Mesendoderm (in vitro differentiated cells): Measurements from ENCODE around the gene NLK.
"Not testable (repeated sequence)": the region's sequence is repeated elsewhere in the genome, so short reads cannot be mapped to it uniquely, and the experiment has no call there.

Experiments used
- DNase-seq: peaks from one replicate; pipeline ENCODE4 v3.0.0; 2013
- H2AK5ac ChIP-seq: 2 replicates; pipeline ENCODE4 v1.6.1; 2013; ENCODE audit warnings: low read length, inconsistent platforms
- H2BK120ac ChIP-seq: 2 replicates; pipeline ENCODE4 v1.6.1; 2013; ENCODE audit warnings: low read depth, mild to moderate bottlenecking, low read length, moderate library complexity, mixed read lengths
- H2BK15ac ChIP-seq: replicated peaks from 2 replicates; pipeline ENCODE4 v1.6.1; 2013; ENCODE audit warnings: low read depth, mild to moderate bottlenecking, moderate library complexity
- H2BK5ac ChIP-seq: 2 replicates; pipeline ENCODE4 v1.6.1; 2013; ENCODE audit warnings: low read length, inconsistent platforms
- H3K18ac ChIP-seq: 2 replicates; pipeline ENCODE4 v1.6.1; 2013; ENCODE audit warnings: mild to moderate bottlenecking, low read length, mixed read lengths
- H3K23ac ChIP-seq: one replicate; pipeline ENCODE4 v1.6.1; 2013; ENCODE audit warnings: low read length
- H3K27ac ChIP-seq: 2 replicates; pipeline ENCODE4 v1.5.1; 2013; ENCODE audit warnings: low read depth, mild to moderate bottlenecking, inconsistent platforms, low read length, moderate library complexity
- H3K27me3 ChIP-seq: 2 replicates; pipeline ENCODE4 v1.6.1; 2013; ENCODE audit warnings: low read length, control low read depth, mild to moderate bottlenecking, inconsistent platforms; ENCODE audit not compliant: insufficient read depth, poor library complexity
- H3K36me3 ChIP-seq: 2 replicates; pipeline ENCODE4 v1.6.1; 2013; ENCODE audit warnings: low read length, inconsistent platforms; ENCODE audit not compliant: control insufficient read depth, insufficient read depth
- H3K4ac ChIP-seq: one replicate; pipeline ENCODE4 v1.6.1; 2013; ENCODE audit warnings: low read depth, mild to moderate bottlenecking, low read length, moderate library complexity
- H3K4me1 ChIP-seq: 2 replicates; pipeline ENCODE4 v1.6.1; 2013; ENCODE audit warnings: low read depth, low read length, inconsistent platforms; ENCODE audit not compliant: control insufficient read depth
- H3K4me2 ChIP-seq: 2 replicates; pipeline ENCODE4 v1.6.1; 2013; ENCODE audit warnings: low read length
- H3K4me3 ChIP-seq: 2 replicates; pipeline ENCODE4 v1.5.1; 2013; ENCODE audit warnings: mild to moderate bottlenecking, low read length
- H3K56ac ChIP-seq: one replicate; pipeline ENCODE4 v1.6.1; 2013; ENCODE audit warnings: low read length
- H3K79me1 ChIP-seq: 2 replicates; pipeline ENCODE4 v1.6.1; 2013; ENCODE audit warnings: low read length, inconsistent platforms
- H3K79me2 ChIP-seq: 2 replicates; pipeline ENCODE4 v1.6.1; 2013; ENCODE audit warnings: mild to moderate bottlenecking, low read length; ENCODE audit not compliant: control insufficient read depth, insufficient read depth
- H3K9ac ChIP-seq: 2 replicates; pipeline ENCODE4 v1.6.1; 2013; ENCODE audit warnings: low read length, inconsistent platforms
- H4K5ac ChIP-seq: one replicate; pipeline ENCODE4 v1.6.1; 2013; ENCODE audit warnings: low read length
- H4K8ac ChIP-seq: one replicate; pipeline ENCODE4 v1.6.1; 2013; ENCODE audit warnings: low read depth, mild to moderate bottlenecking, control low read depth, low read length, moderate library complexity
- WGBS: extraction: QIAGEN DNeasy Blood & Tissue Kit; methylation state at CpG from one replicate; pipeline ENCODE4 v1.1.7; 2013; ENCODE audit warnings: low lambda C conversion rate, missing lambda C conversion rate; ENCODE audit not compliant: insufficient coverage; ENCODE audit errors: extremely low coverage; 5-methylcytosine and 5-hydroxymethylcytosine counted together

NLK gene

DNA sequence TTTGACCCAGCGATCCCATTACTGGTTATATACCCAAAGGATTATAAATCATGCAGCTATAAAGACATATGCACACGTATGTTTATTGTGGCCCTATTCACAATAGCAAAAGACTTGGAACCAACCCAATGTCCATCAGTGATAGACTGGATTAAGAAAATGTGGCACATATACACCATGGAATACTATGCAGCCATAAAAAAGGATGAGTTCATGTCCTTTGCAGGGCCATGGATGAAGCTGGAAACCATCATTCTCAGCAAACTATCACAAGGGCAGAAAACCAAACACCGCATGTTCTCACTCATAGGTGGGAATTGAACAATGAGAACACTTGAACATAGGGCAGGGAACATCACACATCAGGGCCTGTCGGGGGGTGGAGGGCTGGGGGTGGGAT is 112.9 kb downstream of the NLK start:
- not testable (repeated sequence) for H3K79me2 ChIP-seq, H4K8ac ChIP-seq, H2BK15ac ChIP-seq, H3K23ac ChIP-seq, H3K9ac ChIP-seq, H3K18ac ChIP-seq, H4K5ac ChIP-seq, H3K27ac ChIP-seq, H3K4me2 ChIP-seq, H3K36me3 ChIP-seq, H2BK5ac ChIP-seq, H3K4ac ChIP-seq, H3K79me1 ChIP-seq, H3K4me3 ChIP-seq, DNase-seq, H3K56ac ChIP-seq, H2BK120ac ChIP-seq, H3K4me1 ChIP-seq, H2AK5ac ChIP-seq, H3K27me3 ChIP-seq
- WGBS, result no CpG with 5 or more reads among the region's 4 CpGs

DNA sequence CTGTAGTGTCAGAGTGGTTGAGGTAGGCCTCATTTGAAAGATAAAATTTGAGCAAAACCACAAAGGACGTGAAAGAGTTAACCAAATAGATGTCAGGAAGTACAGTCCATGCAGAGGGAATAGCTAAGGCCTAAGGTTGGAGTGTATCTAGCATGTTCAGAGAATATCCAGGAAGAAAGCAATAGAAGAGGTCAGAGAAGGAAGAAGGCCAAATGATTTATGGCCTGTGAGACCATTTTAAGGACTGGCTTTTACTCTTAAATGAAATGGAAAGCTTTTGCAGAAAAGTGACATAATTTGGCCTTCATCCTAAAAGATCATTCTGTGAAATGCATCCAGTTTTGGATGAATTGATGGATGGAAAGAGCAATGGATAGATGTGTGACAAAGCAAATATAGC is 116.5 kb downstream of the NLK start:
- no peak overlapping the region for H4K5ac ChIP-seq

DNA sequence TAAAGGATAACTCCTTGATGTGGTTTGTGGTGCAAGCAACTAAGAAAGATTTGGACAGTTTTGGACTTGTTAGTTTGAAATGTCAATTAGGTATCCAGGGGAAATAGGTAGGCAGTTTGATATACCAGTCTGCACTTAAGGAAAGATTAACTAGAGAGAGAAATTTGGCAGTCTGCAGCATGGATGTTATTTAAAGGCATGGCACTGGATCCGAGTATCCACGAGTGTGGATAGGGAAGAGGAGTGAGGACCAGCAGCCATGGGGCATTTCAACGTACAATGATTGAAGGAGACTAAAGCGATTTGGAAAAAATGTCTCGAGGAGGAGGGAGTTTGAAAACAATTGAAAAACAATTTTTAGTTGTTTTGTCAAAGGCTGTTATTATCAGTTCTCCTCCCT is 117.4 kb downstream of the NLK start:
- no peak overlapping the region for H3K4me3 ChIP-seq
- H3K79me2 ChIP-seq, result no peaks in the 10 kb centered on the region
- H3K56ac ChIP-seq, result no peak overlapping the region
- no peak overlapping the region for H2AK5ac ChIP-seq
- no peak overlapping the region for H2BK120ac ChIP-seq
- no peak overlapping the region for H3K9ac ChIP-seq
- no peak for DNase-seq
- H3K79me1 ChIP-seq, result no peaks in the 10 kb centered on the region
- H3K18ac ChIP-seq, result no peak overlapping the region
- H2BK5ac ChIP-seq, result no peak overlapping the region
- H3K4me1 ChIP-seq, result no peaks in the 10 kb centered on the region
- no peak overlapping the region for H3K27ac ChIP-seq
- WGBS, result no CpG with 5 or more reads among the region's 5 CpGs
- no peak overlapping the region for H4K8ac ChIP-seq
- no peak overlapping the region for H3K4ac ChIP-seq
- H4K5ac ChIP-seq, result no peak overlapping the region
- no peak overlapping the region for H3K23ac ChIP-seq
- no peak overlapping the region for H3K4me2 ChIP-seq
- H2BK15ac ChIP-seq, result no peak overlapping the region
- no peaks in the 10 kb centered on the region for H3K27me3 ChIP-seq
- no peaks in the 10 kb centered on the region for H3K36me3 ChIP-seq

More for the DNA sequence above, 116.5 kb downstream of the NLK start:
- Histone ChIP-seq H3K79me2 (no peaks in the 10 kb centered on the region), H3K18ac (no peak overlapping the region), H3K27me3 (no peaks in the 10 kb centered on the region), H2BK15ac (no peak overlapping the region), H3K9ac (no peak overlapping the region), H2AK5ac (no peak overlapping the region), H3K4me3 (no peak overlapping the region), H3K56ac (no peak overlapping the region), H3K4me1 (no peaks in the 10 kb centered on the region), H3K36me3 (no peaks in the 10 kb centered on the region), H2BK120ac (no peak overlapping the region), H2BK5ac (no peak overlapping the region), H3K23ac (no peak overlapping the region), H3K79me1 (no peaks in the 10 kb centered on the region), H3K4ac (no peak overlapping the region), H3K4me2 (no peak overlapping the region), H4K8ac (no peak overlapping the region), H3K27ac (no peak overlapping the region)
- WGBS, result no CpG with 5 or more reads among the region's 1 CpG
- DNase-seq, result no peak

- Histone ChIP-seq H3K36me3 (no peaks in the 10 kb centered on the region), H4K5ac (no peak overlapping the region), H3K27ac (no peak overlapping the region), H3K9ac (no peak overlapping the region), H3K4me2 (no peak overlapping the region), H3K4me1 (no peaks in the 10 kb centered on the region), H3K79me1 (no peaks in the 10 kb centered on the region), H2BK5ac (no peak overlapping the region), H2BK15ac (no peak overlapping the region), H3K23ac (no peak overlapping the region), H3K56ac (no peak overlapping the region), H3K79me2 (no peaks in the 10 kb centered on the region), H3K18ac (no peak overlapping the region), H4K8ac (no peak overlapping the region), H3K27me3 (no peaks in the 10 kb centered on the region), H2BK120ac (no peak overlapping the region), H3K4ac (no peak overlapping the region), H2AK5ac (no peak overlapping the region), H3K4me3 (no peak overlapping the region)
- DNase-seq, result no peak
- WGBS, result no CpG with 5 or more reads among the region's 2 CpGs
Observed at GRCh38 chr17:28160610-28161009, 118.1 kb downstream of the NLK start.

DNA sequence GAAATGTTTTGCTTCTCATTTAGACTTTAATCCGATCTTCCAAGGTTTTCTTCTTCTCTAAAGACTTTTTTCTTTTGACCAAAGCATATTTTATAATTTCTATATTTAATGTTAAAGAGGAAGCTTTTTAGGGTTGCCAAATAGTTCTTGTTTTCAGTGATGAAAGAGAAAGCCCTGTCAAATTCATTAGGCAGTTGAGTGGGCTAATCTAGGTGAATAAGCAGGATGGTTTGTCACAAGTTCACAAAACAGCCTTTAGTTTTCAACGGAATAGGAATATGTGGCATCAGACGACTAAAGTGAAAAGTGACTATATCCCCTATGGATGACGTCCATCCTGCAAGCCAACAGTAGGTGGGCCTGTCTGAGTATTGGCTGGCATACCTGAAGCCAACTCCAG is 118.8 kb downstream of the NLK start:
- H2BK15ac ChIP-seq, result no peak overlapping the region
- no peaks in the 10 kb centered on the region for H3K27me3 ChIP-seq
- no peak overlapping the region for H2BK5ac ChIP-seq
- no CpG with 5 or more reads among the region's 4 CpGs for WGBS
- no peak for DNase-seq
- no peak overlapping the region for H3K9ac ChIP-seq
- H4K8ac ChIP-seq, result no peak overlapping the region
- no peak overlapping the region for H3K23ac ChIP-seq
- H3K56ac ChIP-seq, result no peak overlapping the region
- no peak overlapping the region for H2BK120ac ChIP-seq
- H3K79me2 ChIP-seq, result no peaks in the 10 kb centered on the region
- no peaks in the 10 kb centered on the region for H3K4me1 ChIP-seq
- no peak overlapping the region for H3K4me2 ChIP-seq
- no peak overlapping the region for H3K27ac ChIP-seq
- no peak overlapping the region for H3K4ac ChIP-seq
- H4K5ac ChIP-seq, result no peak overlapping the region
- H3K18ac ChIP-seq, result no peak overlapping the region
- H3K4me3 ChIP-seq, result no peak overlapping the region
- no peaks in the 10 kb centered on the region for H3K79me1 ChIP-seq
- no peaks in the 10 kb centered on the region for H3K36me3 ChIP-seq
- no peak overlapping the region for H2AK5ac ChIP-seq

GRCh38 chr17:28166478-28166877 is 124.0 kb downstream of the NLK start:
- H3K18ac ChIP-seq, result no peak overlapping the region
- no peak overlapping the region for H3K9ac ChIP-seq
- H4K5ac ChIP-seq, result no peak overlapping the region
- WGBS, result no CpG with 5 or more reads among the region's 2 CpGs
- H3K27ac ChIP-seq, result no peak overlapping the region
- H2BK120ac ChIP-seq, result no peak overlapping the region
- no peaks in the 10 kb centered on the region for H3K79me1 ChIP-seq
- no peak overlapping the region for H3K4me3 ChIP-seq
- H4K8ac ChIP-seq, result no peak overlapping the region
- no peak overlapping the region for H3K4ac ChIP-seq
- no peak overlapping the region for H3K23ac ChIP-seq
- no peak overlapping the region for H3K4me2 ChIP-seq
- H2BK5ac ChIP-seq, result no peak overlapping the region
- DNase-seq, result no peak
- H2BK15ac ChIP-seq, result no peak overlapping the region
- no peaks in the 10 kb centered on the region for H3K36me3 ChIP-seq
- no peaks in the 10 kb centered on the region for H3K79me2 ChIP-seq
- no peaks in the 10 kb centered on the region for H3K27me3 ChIP-seq
- H3K56ac ChIP-seq, result no peak overlapping the region
- H3K4me1 ChIP-seq, result peaks cover under 1% of the 10 kb centered on the region
- H2AK5ac ChIP-seq, result no peak overlapping the region
